HG03521 (cell line): ENCODE data around the gene ENPP7.

ENCODE experiments used
- ATAC-seq: cut with Tn5 transposase; IDR thresholded peaks from one replicate; pipeline ENCODE4 v1.9.1; 2021; ENCODE audit warnings: mild to moderate bottlenecking, moderate library complexity; ENCODE audit not compliant: unreplicated experiment

The ENPP7 gene

GRCh38 chr17:79702550-79703236 is 28.1 kb upstream of the ENPP7 start:
- ATAC-seq: no peak

GRCh38 chr17:79704691-79705090 is 26.1 kb upstream of the ENPP7 start:
- ATAC-seq: no peak

GRCh38 chr17:79705674-79706073 is 25.1 kb upstream of the ENPP7 start:
- no peak for ATAC-seq

- no peak for ATAC-seq
Measured at GRCh38 chr17:79706931-79707850, 23.6 kb upstream of the ENPP7 start.

- ATAC-seq: no peak
Measured at GRCh38 chr17:79707931-79708891, 22.5 kb upstream of the ENPP7 start.

- ATAC-seq: no peak
Measured at GRCh38 chr17:79711715-79712305, 18.9 kb upstream of the ENPP7 start.

GRCh38 chr17:79713391-79713790 is 17.4 kb upstream of the ENPP7 start:
- ATAC-seq: no peak

GRCh38 chr17:79714176-79715097 is 16.3 kb upstream of the ENPP7 start:
- ATAC-seq: no peak

GRCh38 chr17:79715098-79715942 is 15.4 kb upstream of the ENPP7 start:
- ATAC-seq: no peak

GRCh38 chr17:79715943-79716797 is 14.6 kb upstream of the ENPP7 start:
- ATAC-seq: no peak

GRCh38 chr17:79720705-79721292 is 9.9 kb upstream of the ENPP7 start:
- ATAC-seq: no peak

- ATAC-seq: no peak
Measured at GRCh38 chr17:79721993-79722671, 8.6 kb upstream of the ENPP7 start.

GRCh38 chr17:79722787-79723186 is 8.0 kb upstream of the ENPP7 start:
- ATAC-seq: no peak

GRCh38 chr17:79728169-79728907 is 2.4 kb upstream of the ENPP7 start:
- ATAC-seq: no peak

GRCh38 chr17:79728908-79729471 is 1.8 kb upstream of the ENPP7 start:
- no peak for ATAC-seq

- ATAC-seq: no peak
Measured at GRCh38 chr17:79729761-79730160, 982 bp upstream of the ENPP7 start.
